Colonic mucosa (tissue), 4 donors: ENCODE results near the gene ECEL1. TPM values are rescaled to one million over a fixed set of nuclear protein-coding genes. Genes with fewer than 3 reads are reported as not detected.

Experiments used
- DNase-seq: peaks from one replicate; pipeline ENCODE4 v3.0.0-alpha.2; 2020
- H3K27ac ChIP-seq: fragments of 200-600 bp; one replicate; pipeline ENCODE4 v1.8.0; 2021
- H3K27me3 ChIP-seq: fragments of 200-600 bp; one replicate; pipeline ENCODE4 v1.8.0; 2021
- H3K36me3 ChIP-seq: fragments of 200-600 bp; one replicate; pipeline ENCODE4 v1.8.0; 2021
- H3K4me1 ChIP-seq: fragments of 200-600 bp; one replicate; pipeline ENCODE4 v1.8.0; 2021; ENCODE audit warnings: mild to moderate bottlenecking
- H3K4me3 ChIP-seq: fragments of 200-600 bp; one replicate; pipeline ENCODE4 v1.8.0; 2021
- H3K9ac ChIP-seq, 2 donors: one replicate each; pipeline ENCODE4 v1.7.0; 2013; ENCODE audit warnings: control low read depth in 2 of 2, low read depth in 2 of 2, low read length in 2 of 2
- H3K9me3 ChIP-seq: fragments of 200-600 bp; one replicate; pipeline ENCODE4 v1.8.0; 2021
- intact Hi-C: fragments of 100-400 bp; cut with DNase I; formaldehyde crosslinking; loops from one replicate; pipeline ENCODE4 v1.14.1; 2022
- total RNA-seq, 2 donors: library from RNA; stranded (reverse); fragmentation: NEBNext Ultra II Directional in 1 of 2; extraction: Animal tissue kit (Norgen Biotek cat#: 25700) in 1 of 2; gene quantifications; one replicate each; pipeline ENCODE4 v1.2.1, GENCODE V29; 2021
- TF ChIP-seq, protein P1 (sequence below): fragments of 200-600 bp; IDR thresholded peaks from one replicate; pipeline ENCODE4 v1.8.0; 2022; ENCODE audit warnings: antibody characterized with exemption, mild to moderate bottlenecking
- donor health status: healthy.
- donor health status: DM: no; HTN: no; CAD: no.
- donor health status: DM: no; HTN: no; CAD: no.

ECEL1 gene
- total RNA-seq, 2 donors from 2014 or later, result 0.12 to 0.40 TPM

DNA sequence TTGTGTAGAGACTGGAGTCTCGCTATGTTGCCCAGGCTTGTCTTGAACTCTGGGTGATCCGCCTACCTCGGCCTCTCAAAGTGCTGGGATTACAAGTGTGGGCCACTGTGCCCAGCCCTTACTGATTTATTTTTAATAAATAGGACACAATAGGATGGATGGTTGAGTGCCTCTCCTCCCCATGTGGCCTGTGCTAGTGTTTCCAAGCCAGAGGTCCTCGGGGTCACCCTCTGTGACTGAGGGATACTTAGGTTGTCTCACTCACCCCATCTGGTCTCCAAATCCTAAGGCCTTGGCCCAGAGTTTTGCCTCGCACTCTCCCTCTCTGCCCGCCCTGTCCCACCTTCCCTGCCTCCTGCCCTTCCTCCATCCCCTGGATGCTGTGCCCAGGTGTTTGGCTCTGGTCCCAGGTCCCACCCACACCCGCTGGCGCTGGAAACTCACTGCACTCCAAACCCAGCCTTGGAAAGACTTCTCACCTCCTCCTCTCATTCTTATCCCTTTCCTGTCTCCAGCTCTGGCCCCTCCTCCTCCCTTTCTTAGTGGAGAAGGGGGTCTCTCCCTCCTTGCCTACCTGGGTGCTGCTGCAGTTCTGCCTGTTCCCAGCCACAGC, 4.7 kb upstream of the ECEL1 start:
- no peak overlapping the region for H3K9ac ChIP-seq
- no peaks in the 10 kb centered on the region for H3K4me1 ChIP-seq
- no peak for DNase-seq
- no peak overlapping the region for H3K27ac ChIP-seq
- peaks cover 11% of the 10 kb centered on the region for H3K27me3 ChIP-seq
- intact Hi-C loops, result no loop called here
- no peak overlapping the region for H3K4me3 ChIP-seq
- H3K9me3 ChIP-seq, result no peaks in the 10 kb centered on the region
- TF ChIP-seq, protein P1, sequence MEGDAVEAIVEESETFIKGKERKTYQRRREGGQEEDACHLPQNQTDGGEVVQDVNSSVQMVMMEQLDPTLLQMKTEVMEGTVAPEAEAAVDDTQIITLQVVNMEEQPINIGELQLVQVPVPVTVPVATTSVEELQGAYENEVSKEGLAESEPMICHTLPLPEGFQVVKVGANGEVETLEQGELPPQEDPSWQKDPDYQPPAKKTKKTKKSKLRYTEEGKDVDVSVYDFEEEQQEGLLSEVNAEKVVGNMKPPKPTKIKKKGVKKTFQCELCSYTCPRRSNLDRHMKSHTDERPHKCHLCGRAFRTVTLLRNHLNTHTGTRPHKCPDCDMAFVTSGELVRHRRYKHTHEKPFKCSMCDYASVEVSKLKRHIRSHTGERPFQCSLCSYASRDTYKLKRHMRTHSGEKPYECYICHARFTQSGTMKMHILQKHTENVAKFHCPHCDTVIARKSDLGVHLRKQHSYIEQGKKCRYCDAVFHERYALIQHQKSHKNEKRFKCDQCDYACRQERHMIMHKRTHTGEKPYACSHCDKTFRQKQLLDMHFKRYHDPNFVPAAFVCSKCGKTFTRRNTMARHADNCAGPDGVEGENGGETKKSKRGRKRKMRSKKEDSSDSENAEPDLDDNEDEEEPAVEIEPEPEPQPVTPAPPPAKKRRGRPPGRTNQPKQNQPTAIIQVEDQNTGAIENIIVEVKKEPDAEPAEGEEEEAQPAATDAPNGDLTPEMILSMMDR, result no peak
- no peaks in the 10 kb centered on the region for H3K36me3 ChIP-seq

DNA sequence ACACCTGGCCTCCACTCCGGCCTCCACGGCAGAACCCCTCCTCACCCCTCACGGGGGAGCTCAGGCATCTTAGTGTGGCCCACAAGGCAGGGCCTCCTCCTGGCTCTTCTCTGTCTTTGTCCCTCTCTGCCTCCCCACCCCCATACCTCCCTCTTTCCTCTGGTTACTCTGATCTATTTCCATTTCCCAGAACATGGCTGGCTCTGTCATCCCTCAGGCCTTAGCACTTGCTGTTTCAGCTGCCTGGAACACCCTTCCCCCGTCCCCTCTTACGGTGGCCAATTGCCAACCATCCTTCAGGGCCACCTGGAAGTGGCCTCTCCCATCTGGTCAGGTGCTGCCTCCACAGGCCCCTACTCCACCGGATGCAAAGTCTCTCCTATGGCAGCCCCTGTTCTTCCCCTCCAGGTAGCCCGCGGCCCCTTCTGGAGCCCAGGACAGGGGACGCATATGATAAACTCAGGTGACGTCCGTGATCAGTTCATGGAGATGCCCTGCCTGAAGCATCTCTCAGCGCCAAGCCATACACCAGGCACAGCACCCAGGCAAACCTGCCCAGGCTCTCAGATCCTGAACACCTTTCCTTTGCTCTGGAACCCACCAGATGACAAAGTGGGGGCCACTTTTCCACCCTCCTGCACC, 3.6 kb upstream of the ECEL1 start:
- TF ChIP-seq, protein P1, result no peak
- DNase-seq, result no peak

DNA sequence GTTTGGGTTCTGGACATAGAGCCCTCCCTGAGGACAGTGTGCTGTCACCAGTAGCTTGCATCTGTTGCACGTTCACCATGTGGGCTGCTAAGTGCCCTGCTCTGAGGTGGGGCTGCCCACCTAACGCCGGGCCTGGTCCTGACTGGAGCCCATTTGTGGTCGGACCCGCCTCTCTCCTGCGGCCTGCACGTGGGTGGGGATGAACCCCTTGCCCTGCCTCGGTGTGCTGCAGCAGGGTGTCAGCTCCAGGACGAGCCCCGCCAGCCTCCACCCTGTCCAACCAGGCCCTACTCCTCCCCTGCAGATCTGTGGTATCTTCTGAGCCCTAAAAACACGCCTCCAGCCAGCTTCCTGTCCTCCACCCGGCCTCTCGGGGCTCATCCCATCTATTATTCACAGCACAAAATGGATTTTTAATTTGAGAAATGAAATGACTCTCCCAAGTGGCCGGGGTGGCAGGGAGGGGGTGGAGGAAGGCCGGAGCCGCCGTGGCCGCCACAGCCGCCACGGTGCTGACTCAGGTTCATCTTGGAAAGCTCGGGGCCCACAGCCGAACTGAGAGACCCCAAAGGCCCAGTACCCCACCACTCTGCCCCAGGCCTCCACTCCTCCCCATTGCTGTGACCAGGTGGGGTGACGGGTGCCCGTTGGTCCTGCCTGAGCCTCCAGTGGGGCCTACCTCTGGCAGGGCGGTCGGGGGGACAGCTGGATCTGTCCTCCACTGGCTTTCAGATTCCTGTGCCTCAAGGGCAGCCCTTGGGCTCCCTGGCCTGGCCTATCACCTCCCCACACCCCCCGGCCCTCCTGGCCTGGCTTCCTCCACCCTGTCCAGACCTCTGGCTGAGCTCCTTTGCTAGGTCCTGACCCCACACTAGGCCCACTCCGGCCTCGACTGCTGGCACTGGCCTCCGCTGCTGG, 2.8 kb upstream of the ECEL1 start:
- TF ChIP-seq, protein P1, result no peak
- intact Hi-C loops, result no loop called here
- Histone ChIP-seq H3K9ac (no peak overlapping the region), H3K27me3 (peaks cover 30% of the 10 kb centered on the region), H3K36me3 (no peaks in the 10 kb centered on the region), H3K4me1 (no peaks in the 10 kb centered on the region), H3K27ac (no peak overlapping the region), H3K9me3 (no peaks in the 10 kb centered on the region), H3K4me3 (no peak overlapping the region)
- no peak for DNase-seq

More for the DNA sequence above, 3.6 kb upstream of the ECEL1 start:
- H3K9ac ChIP-seq, result no peak overlapping the region
- peaks cover 22% of the 10 kb centered on the region for H3K27me3 ChIP-seq
- H3K36me3 ChIP-seq, result no peaks in the 10 kb centered on the region
- no peaks in the 10 kb centered on the region for H3K9me3 ChIP-seq
- H3K4me3 ChIP-seq, result no peak overlapping the region
- intact Hi-C loops, result no loop called here
- H3K4me1 ChIP-seq, result no peaks in the 10 kb centered on the region
- H3K27ac ChIP-seq, result no peak overlapping the region

DNA sequence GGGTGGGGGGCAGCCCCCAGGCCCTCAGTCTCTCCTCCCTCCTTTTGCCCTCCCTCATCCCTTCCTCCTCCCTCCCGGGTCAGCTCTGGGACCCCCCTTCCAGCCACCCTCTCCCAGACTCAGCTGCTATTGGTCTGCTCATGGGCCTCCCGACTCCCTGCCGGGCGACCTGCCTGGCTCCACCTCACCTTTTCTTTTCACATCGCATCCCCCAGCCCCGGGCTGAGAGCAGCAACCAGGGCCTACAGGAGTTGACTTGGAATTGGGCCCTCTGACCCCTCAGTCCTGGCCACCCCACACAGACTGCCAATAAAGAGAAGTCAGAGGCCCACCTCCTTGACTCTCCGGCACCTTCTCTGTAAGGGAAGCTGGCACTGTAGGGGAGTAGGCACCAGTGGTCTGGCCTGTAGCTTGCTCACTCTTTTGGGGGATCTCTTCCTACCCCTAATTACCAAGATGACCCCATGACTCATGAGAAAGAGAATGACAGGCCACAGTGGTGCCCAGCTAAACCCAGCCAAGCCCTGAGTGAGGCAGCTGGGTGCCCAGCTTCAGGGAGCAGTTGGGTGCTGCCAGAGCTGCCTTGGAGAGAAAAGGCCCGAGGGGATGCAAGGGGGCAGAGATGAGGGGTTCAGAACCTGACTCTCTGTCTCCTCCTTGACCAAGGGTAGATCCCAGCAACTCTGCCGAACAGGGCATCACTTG, 2.0 kb upstream of the ECEL1 start:
- intact Hi-C loops, result no loop called here
- H3K9me3 ChIP-seq, result no peaks in the 10 kb centered on the region
- DNase-seq, result no peak
- no peak overlapping the region for H3K27ac ChIP-seq
- no peaks in the 10 kb centered on the region for H3K36me3 ChIP-seq
- TF ChIP-seq, protein P1, result no peak
- H3K4me3 ChIP-seq, result no peak overlapping the region
- H3K27me3 ChIP-seq, result peaks cover 38% of the 10 kb centered on the region
- no peaks in the 10 kb centered on the region for H3K4me1 ChIP-seq
- H3K9ac ChIP-seq, result no peak overlapping the region

DNA sequence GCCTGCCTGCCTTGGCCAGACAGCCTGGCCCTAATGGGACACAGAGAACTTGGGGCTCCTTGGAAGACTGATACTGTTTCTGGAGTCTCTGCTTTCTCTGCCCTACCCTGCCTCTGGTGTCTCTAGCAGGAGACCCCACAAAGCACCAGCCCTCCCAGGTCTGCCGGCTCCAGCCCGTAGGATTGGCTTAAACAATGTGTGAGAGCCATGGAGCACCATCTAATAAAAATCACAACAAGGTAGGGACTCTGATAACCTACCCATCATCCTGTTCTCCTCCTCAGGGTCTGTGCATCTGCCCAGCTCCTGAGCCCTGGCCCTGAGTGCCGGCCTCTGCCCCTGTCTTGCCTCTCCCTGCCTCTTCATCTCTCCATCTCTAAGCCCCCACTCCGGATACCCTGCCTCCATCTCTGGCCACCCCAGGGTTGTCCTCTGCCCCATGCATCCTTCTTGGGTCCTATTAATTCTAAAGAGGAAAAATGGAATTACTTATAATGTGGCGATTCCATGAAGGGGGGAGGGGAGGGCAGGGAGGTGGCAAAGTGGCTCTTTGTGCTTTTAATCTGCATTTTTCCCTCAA, 1.2 kb upstream of the ECEL1 start:
- Histone ChIP-seq H3K9ac (no peak overlapping the region), H3K36me3 (no peaks in the 10 kb centered on the region), H3K27me3 (peaks cover 42% of the 10 kb centered on the region), H3K27ac (no peak overlapping the region), H3K4me1 (no peaks in the 10 kb centered on the region), H3K4me3 (no peak overlapping the region), H3K9me3 (no peaks in the 10 kb centered on the region)
- intact Hi-C loops, result no loop called here
- TF ChIP-seq, protein P1, result no peak
- DNase-seq, result no peak
